K562 (cell line): ENCODE results near the gene PSAP. TPM values are rescaled to one million over a fixed set of nuclear protein-coding genes. Genes with fewer than 3 reads are reported as not detected.

Experiments
- ATF7 ChIP-seq: fragments of 450-650 bp; IDR thresholded peaks from 2 replicates; pipeline ENCODE4 v1.7.1; 2014; ENCODE audit warnings: mild to moderate bottlenecking, moderate library complexity
- RCOR1 ChIP-seq, 2 experiments: IDR thresholded peaks; 2 replicates each; pipeline ENCODE4 v1.6.1; 2012; ENCODE audit warnings: low read depth in 2 of 2, low read length in 2 of 2, borderline replicate concordance in 1 of 2, improper control_type of control experiment in 1 of 2
- SIN3A ChIP-seq, 2 experiments: fragments of 150-350 bp in 1 of 2; IDR thresholded peaks; 2 replicates each; pipeline ENCODE4 v1.6.1; 2011 to 2016; ENCODE audit warnings: borderline replicate concordance in 2 of 2, low read depth in 2 of 2, low read length in 2 of 2, mild to moderate bottlenecking in 2 of 2, moderate library complexity in 2 of 2; ENCODE audit not compliant: control insufficient read depth in 1 of 2
- SPI1 ChIP-seq: IDR thresholded peaks from 2 replicates; pipeline ENCODE4 v1.6.1; 2011; ENCODE audit warnings: low read depth, low read length, control low read depth, borderline replicate concordance
- TEAD4 ChIP-seq, 2 experiments: sonication (generic) in 1 of 2; formaldehyde crosslinking in 1 of 2; IDR thresholded peaks; 2 replicates each; pipeline versions ENCODE4 v1.6.1 to v1.8.0; 2012 to 2022; ENCODE audit warnings: borderline replicate concordance in 1 of 2, inconsistent platforms in 1 of 2, low read length in 1 of 2, mild to moderate bottlenecking in 1 of 2, missing genetic modification reagents in 1 of 2
- ZBTB26 ChIP-seq: fragments of 450-650 bp; formaldehyde crosslinking; IDR thresholded peaks from 2 replicates; pipeline ENCODE4 v1.4.0; 2022; ENCODE audit warnings: missing genetic modification characterization
- ZFP30 ChIP-seq: fragments of 250-450 bp; sonication (Bioruptor Pico); IDR thresholded peaks from 2 replicates; pipeline ENCODE4 v1.8.0; 2022; ENCODE audit warnings: moderate library complexity, mild to moderate bottlenecking, inconsistent platforms, borderline replicate concordance
- ZNF583 ChIP-seq: fragments of 250-450 bp; sonication (Bioruptor Pico); IDR thresholded peaks from 2 replicates; pipeline ENCODE4 v1.4.0; 2020
- ZNF584 ChIP-seq: fragments of 200-800 bp; sonication (Bioruptor generic); IDR thresholded peaks from 2 replicates; pipeline ENCODE4 v1.6.1; 2016; ENCODE audit warnings: low read depth, mild to moderate bottlenecking, missing genetic modification characterization, missing compliant biosample characterization
- ZNF609 ChIP-seq: sonication (generic); formaldehyde crosslinking; IDR thresholded peaks from 2 replicates; pipeline ENCODE4 v1.8.1; 2023; ENCODE audit warnings: missing genetic modification reagents, mild to moderate bottlenecking, borderline replicate concordance
- polyA plus RNA-seq, 8 experiments: library from polyadenylated mRNA; depleted of rRNA in 4 of 8; stranded (reverse) in 5 of 8; unstranded in 3 of 8; fragments of >200 nt; fragmentation: Nextera tagmentation in 2 of 8; fragmentation: Illumina TruSeq in 1 of 8; extraction: Ambion mirVana in 2 of 8; extraction: Trizol in 1 of 8; gene quantifications; 2 replicates each; pipeline versions ENCODE4 v1.2.1 to v1.2.3, GENCODE V29; 2011 to 2014; ENCODE audit warnings: inconsistent platforms in 1 of 8, missing spikeins in 1 of 8
- total RNA-seq, 7 experiments: library from RNA; depleted of rRNA in 6 of 7; stranded (reverse); fragments of >200 nt in 6 of 7; fragmentation: Illumina TruSeq in 2 of 7; extraction: Trizol in 2 of 7; gene quantifications; 2 replicates each; pipeline versions ENCODE4 v1.2.1 to v1.2.3, GENCODE V29; 2011 to 2021; ENCODE audit warnings: low replicate concordance in 1 of 7
- TF ChIP-seq, protein P1 (sequence below): fragments of 450-650 bp; IDR thresholded peaks from 2 replicates; pipeline ENCODE4 v1.6.1; 2016; ENCODE audit warnings: mild to moderate bottlenecking
- TF ChIP-seq, protein P2 (sequence below): fragments of 250-450 bp; sonication (Bioruptor Pico); IDR thresholded peaks from 2 replicates; pipeline ENCODE4 v1.9.0; 2021; ENCODE audit warnings: mild to moderate bottlenecking
- TF ChIP-seq, protein P3 (sequence below), 2 experiments: fragments of 450-650 bp; IDR thresholded peaks; 2 replicates each; pipeline ENCODE4 v1.6.1; 2018; ENCODE audit warnings: mild to moderate bottlenecking in 2 of 2, low read depth in 1 of 2; ENCODE audit not compliant: partially characterized antibody in 2 of 2

Gene PSAP
- total and polyA plus RNA-seq, 9 of the 15 experiments (the other 6 are each of a cell fraction or from before 2014, with no cell fraction given): 245 to 700 (median 429) TPM

GRCh38 chr10:71795248-71795647 is 55.8 kb downstream of the PSAP start (continued):
- TF ChIP-seq ZNF609: peak; percentile 73; the same call in 1 of the 2 replicates
- TF ChIP-seq SIN3A (IDR thresholded peaks at IDR 0.05; ENCODE audit: borderline replicate concordance in 2 of 2, control insufficient read depth in 1 of 2, low read depth in 2 of 2, low read length in 2 of 2): peak in 1 of 2 experiments; percentile 17; a peak in 1 of 4 replicates
- TF ChIP-seq, protein P1, sequence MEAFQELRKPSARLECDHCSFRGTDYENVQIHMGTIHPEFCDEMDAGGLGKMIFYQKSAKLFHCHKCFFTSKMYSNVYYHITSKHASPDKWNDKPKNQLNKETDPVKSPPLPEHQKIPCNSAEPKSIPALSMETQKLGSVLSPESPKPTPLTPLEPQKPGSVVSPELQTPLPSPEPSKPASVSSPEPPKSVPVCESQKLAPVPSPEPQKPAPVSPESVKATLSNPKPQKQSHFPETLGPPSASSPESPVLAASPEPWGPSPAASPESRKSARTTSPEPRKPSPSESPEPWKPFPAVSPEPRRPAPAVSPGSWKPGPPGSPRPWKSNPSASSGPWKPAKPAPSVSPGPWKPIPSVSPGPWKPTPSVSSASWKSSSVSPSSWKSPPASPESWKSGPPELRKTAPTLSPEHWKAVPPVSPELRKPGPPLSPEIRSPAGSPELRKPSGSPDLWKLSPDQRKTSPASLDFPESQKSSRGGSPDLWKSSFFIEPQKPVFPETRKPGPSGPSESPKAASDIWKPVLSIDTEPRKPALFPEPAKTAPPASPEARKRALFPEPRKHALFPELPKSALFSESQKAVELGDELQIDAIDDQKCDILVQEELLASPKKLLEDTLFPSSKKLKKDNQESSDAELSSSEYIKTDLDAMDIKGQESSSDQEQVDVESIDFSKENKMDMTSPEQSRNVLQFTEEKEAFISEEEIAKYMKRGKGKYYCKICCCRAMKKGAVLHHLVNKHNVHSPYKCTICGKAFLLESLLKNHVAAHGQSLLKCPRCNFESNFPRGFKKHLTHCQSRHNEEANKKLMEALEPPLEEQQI: peak; percentile 93
- TF ChIP-seq ZFP30: no peak
- peak in 1 of 2 experiments; percentile 70; a peak in 1 of 4 replicates for TF ChIP-seq RCOR1 (IDR thresholded peaks at IDR 0.05; ENCODE audit: borderline replicate concordance in 1 of 2, low read depth in 2 of 2, low read length in 2 of 2)
- TF ChIP-seq SPI1: no peak
- TF ChIP-seq ZBTB26 (CRISPR knock-in tag): 0 out of 2 replicates have a peak, but pooled peaks have one; percentile 57
- TF ChIP-seq ZNF584 (CRISPR knock-in tag): peak; percentile 82; the same call in 1 of the 2 replicates
- no peak for TF ChIP-seq TEAD4 (IDR thresholded peaks at IDR 0.05; ENCODE audit: low read length)
- TF ChIP-seq TEAD4 (CRISPR knock-in tag; IDR thresholded peaks at IDR 0.05; ENCODE audit: borderline replicate concordance): 0 out of 2 replicates have a peak, but pooled peaks have one; percentile 53
- TF ChIP-seq, protein P2, sequence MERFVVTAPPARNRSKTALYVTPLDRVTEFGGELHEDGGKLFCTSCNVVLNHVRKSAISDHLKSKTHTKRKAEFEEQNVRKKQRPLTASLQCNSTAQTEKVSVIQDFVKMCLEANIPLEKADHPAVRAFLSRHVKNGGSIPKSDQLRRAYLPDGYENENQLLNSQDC: no peak
- peak; percentile 49; the same call in 1 of the 2 replicates for TF ChIP-seq ZNF583 (CRISPR knock-in tag)
- TF ChIP-seq ATF7: no peak
- TF ChIP-seq, protein P3, sequence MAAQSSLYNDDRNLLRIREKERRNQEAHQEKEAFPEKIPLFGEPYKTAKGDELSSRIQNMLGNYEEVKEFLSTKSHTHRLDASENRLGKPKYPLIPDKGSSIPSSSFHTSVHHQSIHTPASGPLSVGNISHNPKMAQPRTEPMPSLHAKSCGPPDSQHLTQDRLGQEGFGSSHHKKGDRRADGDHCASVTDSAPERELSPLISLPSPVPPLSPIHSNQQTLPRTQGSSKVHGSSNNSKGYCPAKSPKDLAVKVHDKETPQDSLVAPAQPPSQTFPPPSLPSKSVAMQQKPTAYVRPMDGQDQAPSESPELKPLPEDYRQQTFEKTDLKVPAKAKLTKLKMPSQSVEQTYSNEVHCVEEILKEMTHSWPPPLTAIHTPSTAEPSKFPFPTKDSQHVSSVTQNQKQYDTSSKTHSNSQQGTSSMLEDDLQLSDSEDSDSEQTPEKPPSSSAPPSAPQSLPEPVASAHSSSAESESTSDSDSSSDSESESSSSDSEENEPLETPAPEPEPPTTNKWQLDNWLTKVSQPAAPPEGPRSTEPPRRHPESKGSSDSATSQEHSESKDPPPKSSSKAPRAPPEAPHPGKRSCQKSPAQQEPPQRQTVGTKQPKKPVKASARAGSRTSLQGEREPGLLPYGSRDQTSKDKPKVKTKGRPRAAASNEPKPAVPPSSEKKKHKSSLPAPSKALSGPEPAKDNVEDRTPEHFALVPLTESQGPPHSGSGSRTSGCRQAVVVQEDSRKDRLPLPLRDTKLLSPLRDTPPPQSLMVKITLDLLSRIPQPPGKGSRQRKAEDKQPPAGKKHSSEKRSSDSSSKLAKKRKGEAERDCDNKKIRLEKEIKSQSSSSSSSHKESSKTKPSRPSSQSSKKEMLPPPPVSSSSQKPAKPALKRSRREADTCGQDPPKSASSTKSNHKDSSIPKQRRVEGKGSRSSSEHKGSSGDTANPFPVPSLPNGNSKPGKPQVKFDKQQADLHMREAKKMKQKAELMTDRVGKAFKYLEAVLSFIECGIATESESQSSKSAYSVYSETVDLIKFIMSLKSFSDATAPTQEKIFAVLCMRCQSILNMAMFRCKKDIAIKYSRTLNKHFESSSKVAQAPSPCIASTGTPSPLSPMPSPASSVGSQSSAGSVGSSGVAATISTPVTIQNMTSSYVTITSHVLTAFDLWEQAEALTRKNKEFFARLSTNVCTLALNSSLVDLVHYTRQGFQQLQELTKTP (IDR thresholded peaks at IDR 0.05; ENCODE audit: low read depth in 1 of 2, partially characterized antibody in 2 of 2): peak in 1 of 2 experiments; percentile 96
